Neural progenitor cell (in vitro differentiated cells): ENCODE data around the gene EGFR.

Experiments used
- CTCF ChIP-seq: fragments of 200-600 bp; sonication (generic); IDR thresholded peaks from 2 replicates; pipeline ENCODE4 v1.5.1; 2017; ENCODE audit warnings: antibody characterized with exemption, mild to moderate bottlenecking
- EZH2 ChIP-seq: fragments of 200-600 bp; sonication (generic); IDR thresholded peaks from 2 replicates; pipeline ENCODE4 v1.6.1; 2017; ENCODE audit warnings: antibody characterized with exemption, mild to moderate bottlenecking, moderate library complexity

DNA sequence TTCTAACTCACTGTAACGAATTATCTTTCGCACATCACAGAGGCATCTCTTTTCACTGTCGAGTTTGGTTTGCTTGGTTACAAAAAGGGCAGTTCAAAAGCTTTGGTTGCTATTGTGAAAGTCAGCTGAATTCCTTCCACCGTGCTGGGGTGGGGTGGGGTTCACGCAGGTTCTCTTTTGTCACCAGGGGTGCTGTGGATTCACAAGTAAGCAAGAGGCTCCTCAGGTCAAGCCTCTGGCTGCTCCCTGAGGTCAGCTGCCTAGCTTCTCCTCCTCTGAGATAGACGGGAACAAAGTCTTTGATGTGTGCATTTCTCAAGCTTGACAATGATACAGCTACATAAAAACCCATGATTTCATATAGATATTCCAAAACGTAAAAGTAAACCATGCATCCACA is 47.7 kb downstream of the EGFR start:
- no peak for TF ChIP-seq CTCF
- TF ChIP-seq EZH2, result no peak
